Fibroblast of skin of left quadriceps (primary cell): ENCODE results near the gene ZFYVE1.

Experiments used
- DNase-seq, 2 experiments: peaks; one replicate each; pipeline ENCODE4 v3.0.0-alpha.2; 2013; ENCODE audit warnings: low read depth in 2 of 2

Gene ZFYVE1

GRCh38 chr14:72920008-72920407 lies 106.9 kb downstream of the ZFYVE1 start:
- no peak for DNase-seq
